Mucosa of stomach (tissue), 1 donor: ENCODE results near the gene FASTKD3.

ENCODE experiments used
- H3K27me3 ChIP-seq: one replicate; pipeline ENCODE4 v1.7.0; 2013; ENCODE audit warnings: mild to moderate bottlenecking, low read length; ENCODE audit not compliant: control insufficient read depth, insufficient read depth
- H3K36me3 ChIP-seq: one replicate; pipeline ENCODE4 v1.7.0; 2013; ENCODE audit warnings: low read length; ENCODE audit not compliant: control insufficient read depth, insufficient read depth
- H3K4me1 ChIP-seq: one replicate; pipeline ENCODE4 v1.7.0; 2013; ENCODE audit warnings: mild to moderate bottlenecking, low read length; ENCODE audit not compliant: control insufficient read depth, insufficient read depth
- H3K4me3 ChIP-seq: one replicate; pipeline ENCODE4 v1.7.0; 2013; ENCODE audit warnings: low read length
- H3K9ac ChIP-seq: one replicate; pipeline ENCODE4 v1.7.0; 2013; ENCODE audit warnings: mild to moderate bottlenecking, low read length, moderate library complexity
- H3K9me3 ChIP-seq: one replicate; pipeline ENCODE4 v1.7.0; 2013; ENCODE audit warnings: mild to moderate bottlenecking, low read length, moderate library complexity; ENCODE audit not compliant: control insufficient read depth
- donor health status: Pancreatic carcinoma.

Gene FASTKD3

GRCh38 chr5:7855611-7856010 lies 13.2 kb downstream of the FASTKD3 start:
- no peak overlapping the region for H3K9ac ChIP-seq

GRCh38 chr5:7852988-7853387 lies 15.8 kb downstream of the FASTKD3 start:
- Histone ChIP-seq H3K4me1 (peaks cover 19% of the 10 kb centered on the region), H3K36me3 (no peaks in the 10 kb centered on the region), H3K4me3 (no peak overlapping the region), H3K27me3 (peaks cover 22% of the 10 kb centered on the region), H3K9ac (no peak overlapping the region), H3K9me3 (no peaks in the 10 kb centered on the region)

More at GRCh38 chr5:7855611-7856010, 13.2 kb downstream of the FASTKD3 start:
- Histone ChIP-seq H3K4me3 (no peak overlapping the region), H3K4me1 (peaks cover 11% of the 10 kb centered on the region), H3K27me3 (peaks cover 5% of the 10 kb centered on the region), H3K36me3 (no peaks in the 10 kb centered on the region), H3K9me3 (no peaks in the 10 kb centered on the region)

GRCh38 chr5:7852542-7852941 lies 16.3 kb downstream of the FASTKD3 start:
- Histone ChIP-seq H3K4me1 (peaks cover 19% of the 10 kb centered on the region), H3K27me3 (peaks cover 22% of the 10 kb centered on the region), H3K36me3 (no peaks in the 10 kb centered on the region), H3K9me3 (no peaks in the 10 kb centered on the region), H3K4me3 (no peak overlapping the region), H3K9ac (no peak overlapping the region)

GRCh38 chr5:7851617-7852289 lies 17.1 kb downstream of the FASTKD3 start:
- Histone ChIP-seq H3K4me1 (peaks cover 19% of the 10 kb centered on the region), H3K9ac (no peak overlapping the region), H3K36me3 (no peaks in the 10 kb centered on the region), H3K27me3 (peaks cover 22% of the 10 kb centered on the region), H3K4me3 (no peak overlapping the region), H3K9me3 (no peaks in the 10 kb centered on the region)

- Histone ChIP-seq H3K9me3 (no peaks in the 10 kb centered on the region), H3K9ac (no peak overlapping the region), H3K4me1 (peaks cover 19% of the 10 kb centered on the region), H3K27me3 (peaks cover 22% of the 10 kb centered on the region), H3K36me3 (no peaks in the 10 kb centered on the region), H3K4me3 (no peak overlapping the region)
These were observed 17.6 kb downstream of the FASTKD3 start for GRCh38 chr5:7851240-7851592.

GRCh38 chr5:7850395-7851239 lies 18.2 kb downstream of the FASTKD3 start, which contains the start of gene CFAP90:
Gene CFAP90 (minus strand): TSS chr5:7851133. CDS start chr5:7851021, 112 bp downstream.
- H3K36me3 ChIP-seq: no peaks in the 10 kb centered on the region
- H3K9ac ChIP-seq: peak within 1 kb of the TSS; percentile 34
- H3K27me3 ChIP-seq: peaks cover 22% of the 10 kb centered on the region
- H3K9me3 ChIP-seq: no peaks in the 10 kb centered on the region
- H3K4me3 ChIP-seq: no peak within 1 kb of the TSS
- H3K4me1 ChIP-seq: peaks cover 19% of the 10 kb centered on the region

- peaks cover 19% of the 10 kb centered on the region for H3K4me1 ChIP-seq
- no peaks in the 10 kb centered on the region for H3K9me3 ChIP-seq
- H3K27me3 ChIP-seq: peaks cover 22% of the 10 kb centered on the region
- no peaks in the 10 kb centered on the region for H3K36me3 ChIP-seq
- peak overlapping the region; percentile 34 for H3K9ac ChIP-seq
- no peak overlapping the region for H3K4me3 ChIP-seq
These were observed 19.0 kb downstream of the FASTKD3 start for GRCh38 chr5:7849681-7850394.

- Histone ChIP-seq H3K9me3 (no peaks in the 10 kb centered on the region), H3K4me3 (no peak overlapping the region), H3K4me1 (peaks cover 19% of the 10 kb centered on the region), H3K9ac (no peak overlapping the region), H3K36me3 (no peaks in the 10 kb centered on the region), H3K27me3 (peaks cover 22% of the 10 kb centered on the region)
These were observed 20.5 kb downstream of the FASTKD3 start for GRCh38 chr5:7848296-7848695.

- no peak overlapping the region for H3K4me3 ChIP-seq
These were observed 22.5 kb downstream of the FASTKD3 start for GRCh38 chr5:7846327-7846726.

GRCh38 chr5:7845557-7845956 lies 23.3 kb downstream of the FASTKD3 start:
- Histone ChIP-seq H3K9me3 (no peaks in the 10 kb centered on the region), H3K9ac (no peak overlapping the region), H3K4me3 (no peak overlapping the region), H3K27me3 (peaks cover 16% of the 10 kb centered on the region), H3K36me3 (no peaks in the 10 kb centered on the region), H3K4me1 (peaks cover 8% of the 10 kb centered on the region)

More at GRCh38 chr5:7846327-7846726, 22.5 kb downstream of the FASTKD3 start:
- Histone ChIP-seq H3K4me1 (peaks cover 12% of the 10 kb centered on the region), H3K27me3 (peaks cover 20% of the 10 kb centered on the region), H3K36me3 (no peaks in the 10 kb centered on the region), H3K9me3 (no peaks in the 10 kb centered on the region), H3K9ac (no peak overlapping the region)

- no peaks in the 10 kb centered on the region for H3K9me3 ChIP-seq
- H3K36me3 ChIP-seq: no peaks in the 10 kb centered on the region
- H3K9ac ChIP-seq: no peak overlapping the region
- peaks cover 12% of the 10 kb centered on the region for H3K27me3 ChIP-seq
- no peak overlapping the region for H3K4me3 ChIP-seq
- H3K4me1 ChIP-seq: peaks cover 5% of the 10 kb centered on the region
These were observed 23.9 kb downstream of the FASTKD3 start for GRCh38 chr5:7844901-7845300.

GRCh38 chr5:7842531-7842930 lies 26.3 kb downstream of the FASTKD3 start:
- Histone ChIP-seq H3K4me1 (no peaks in the 10 kb centered on the region), H3K36me3 (no peaks in the 10 kb centered on the region)

More at GRCh38 chr5:7842531-7842930, 26.3 kb downstream of the FASTKD3 start:
- no peaks in the 10 kb centered on the region for H3K9me3 ChIP-seq
- H3K4me3 ChIP-seq: no peak overlapping the region
- H3K9ac ChIP-seq: no peak overlapping the region
- H3K27me3 ChIP-seq: no peaks in the 10 kb centered on the region
